ENCODE data around the gene TERT. TPM values are rescaled to one million over a fixed set of nuclear protein-coding genes. Genes with fewer than 3 reads are reported as not detected.

The TERT gene
- total RNA-seq, 1 experiment from 2014 or later = 0.80 TPM

DNA sequence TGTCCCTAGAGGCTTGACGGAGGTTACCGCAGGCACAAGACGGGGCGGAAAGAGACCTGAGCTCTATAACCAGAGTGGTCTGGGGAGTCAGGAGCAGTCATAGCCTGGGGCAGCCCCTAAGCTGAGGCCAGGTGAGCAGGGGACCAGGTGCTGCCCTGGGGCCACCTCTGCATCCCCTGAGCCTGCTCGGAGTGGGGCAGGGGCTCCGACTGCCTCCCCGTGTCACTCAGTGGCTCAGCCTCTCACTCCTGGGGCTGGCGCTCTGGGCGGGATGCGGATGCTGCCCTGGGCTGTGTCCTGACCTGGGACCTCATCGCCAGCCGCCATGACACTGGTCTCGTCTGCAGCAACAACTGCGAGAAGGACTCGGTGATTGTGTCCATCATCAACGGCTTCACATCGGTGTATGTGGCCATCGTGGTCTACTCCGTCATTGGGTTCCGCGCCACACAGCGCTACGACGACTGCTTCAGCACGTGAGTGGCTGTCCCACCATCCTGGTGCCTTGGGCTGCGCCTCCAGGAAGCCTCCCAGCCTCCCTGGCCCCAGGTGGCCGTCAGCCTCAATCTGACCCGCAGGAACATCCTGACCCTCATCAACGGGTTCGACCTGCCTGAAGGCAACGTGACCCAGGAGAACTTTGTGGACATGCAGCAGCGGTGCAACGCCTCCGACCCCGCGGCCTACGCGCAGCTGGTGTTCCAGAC is 78.5 kb downstream of the TERT start:
- ChIA-PET POLR2A (ENCODE audit: unreplicated experiment) (no interaction called here), CTCF (interaction anchor here (0.6 kb wide), 1 partner anchor 17 kb away, joined by 3 read pairs; no protein-coding TSS in a partner anchor)
- Histone ChIP-seq H3K79me2 (ENCODE audit: low read length) (no peaks in the 10 kb centered on the region), H3F3A (ENCODE audit: low read length, unreplicated experiment) (no peaks in the 10 kb centered on the region), H4K20me1 (ENCODE audit: low read length) (no peaks in the 10 kb centered on the region), H3K27ac (ENCODE audit: low read length) (no peak overlapping the region), H3K9me3 (ENCODE audit: low read length) (no peaks in the 10 kb centered on the region), H3K4me1 (ENCODE audit: insufficient read depth, low read length) (no peaks in the 10 kb centered on the region), H3K4me2 (ENCODE audit: low read length) (no peak overlapping the region), H2AFZ (ENCODE audit: low read length) (no peak overlapping the region), H3K9me2 (replicated peaks; ENCODE audit: low read length) (no peaks in the 10 kb centered on the region), H3K9ac (ENCODE audit: low read length) (no peak overlapping the region), H3K27me3 (ENCODE audit: low read length) (no peaks in the 10 kb centered on the region; the same call in 1 of the 2 replicates), H3K4me3 (ENCODE audit: low read length) (no peak overlapping the region), H3K36me3 (ENCODE audit: low read depth, low read length) (no peaks in the 10 kb centered on the region)
- no TSS peak for BruUV-seq (replicated peaks)
- DNase-seq (no peak), ATAC-seq (no peak)
- intact Hi-C loops (cut with micrococcal nuclease) = no loop called here
- TF ChIP-seq EZH2 (IDR thresholded peaks at IDR 0.05; ENCODE audit: low read length, unreplicated experiment) = no peak
- TF ChIP-seq, protein P1, sequence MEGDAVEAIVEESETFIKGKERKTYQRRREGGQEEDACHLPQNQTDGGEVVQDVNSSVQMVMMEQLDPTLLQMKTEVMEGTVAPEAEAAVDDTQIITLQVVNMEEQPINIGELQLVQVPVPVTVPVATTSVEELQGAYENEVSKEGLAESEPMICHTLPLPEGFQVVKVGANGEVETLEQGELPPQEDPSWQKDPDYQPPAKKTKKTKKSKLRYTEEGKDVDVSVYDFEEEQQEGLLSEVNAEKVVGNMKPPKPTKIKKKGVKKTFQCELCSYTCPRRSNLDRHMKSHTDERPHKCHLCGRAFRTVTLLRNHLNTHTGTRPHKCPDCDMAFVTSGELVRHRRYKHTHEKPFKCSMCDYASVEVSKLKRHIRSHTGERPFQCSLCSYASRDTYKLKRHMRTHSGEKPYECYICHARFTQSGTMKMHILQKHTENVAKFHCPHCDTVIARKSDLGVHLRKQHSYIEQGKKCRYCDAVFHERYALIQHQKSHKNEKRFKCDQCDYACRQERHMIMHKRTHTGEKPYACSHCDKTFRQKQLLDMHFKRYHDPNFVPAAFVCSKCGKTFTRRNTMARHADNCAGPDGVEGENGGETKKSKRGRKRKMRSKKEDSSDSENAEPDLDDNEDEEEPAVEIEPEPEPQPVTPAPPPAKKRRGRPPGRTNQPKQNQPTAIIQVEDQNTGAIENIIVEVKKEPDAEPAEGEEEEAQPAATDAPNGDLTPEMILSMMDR (conservative IDR thresholded peaks at IDR 0.05; ENCODE audit: low read depth, low read length) = no peak
- no peak for TF ChIP-seq EZH2phosphoT487 (IDR thresholded peaks at IDR 0.05; ENCODE audit: borderline replicate concordance, low read length)

DNA sequence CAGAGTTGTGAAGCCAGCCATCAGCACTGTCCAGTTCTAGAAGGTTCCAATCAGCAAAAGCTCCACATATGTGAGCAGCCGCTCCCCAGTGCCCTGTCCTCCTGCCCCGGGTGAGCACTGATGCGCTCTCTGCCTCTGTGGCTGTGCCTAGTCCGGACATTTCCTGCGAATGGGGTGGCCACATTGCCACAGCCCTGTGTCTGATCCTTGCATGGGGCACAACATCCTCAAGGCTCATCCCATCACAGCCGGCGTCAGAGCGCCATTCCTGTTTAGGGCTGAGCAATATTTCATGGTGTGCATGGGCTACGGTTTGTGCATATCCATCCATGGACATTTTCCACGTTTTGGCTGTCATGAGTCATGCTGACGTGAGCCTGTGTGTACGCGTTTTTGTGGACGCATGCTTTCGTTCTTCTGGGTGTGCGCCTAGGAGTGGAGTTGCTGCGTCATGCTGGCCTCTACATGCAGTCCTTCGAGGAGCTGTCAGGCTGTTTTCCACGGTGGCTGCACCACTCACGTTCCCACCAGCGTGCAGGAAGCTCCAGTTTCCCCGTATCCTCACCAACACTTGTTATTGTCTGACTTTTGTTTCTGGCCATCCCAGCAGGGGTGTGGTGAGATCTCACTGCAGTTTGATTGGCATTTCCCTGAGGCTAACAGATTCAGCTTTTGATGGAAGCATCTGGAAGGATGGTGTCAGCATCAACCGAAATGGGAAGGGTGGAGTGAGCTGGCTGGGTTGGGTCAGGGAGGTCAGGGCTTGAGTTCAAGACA is 79.4 kb downstream of the TERT start:
- no peak overlapping the region for H2AFZ ChIP-seq (ENCODE audit: low read length)
- DNase-seq (no peak), ATAC-seq (no peak)
- no peaks in the 10 kb centered on the region for H3K9me2 ChIP-seq (replicated peaks; ENCODE audit: low read length)
- no peak for TF ChIP-seq EZH2 (IDR thresholded peaks at IDR 0.05; ENCODE audit: low read length, unreplicated experiment)
- TF ChIP-seq, protein P1 (conservative IDR thresholded peaks at IDR 0.05; ENCODE audit: low read depth, low read length) = no peak
- TF ChIP-seq EZH2phosphoT487 (IDR thresholded peaks at IDR 0.05; ENCODE audit: borderline replicate concordance, low read length) = no peak
- H3K27ac ChIP-seq (ENCODE audit: low read length) = no peak overlapping the region
- no peaks in the 10 kb centered on the region for H3K9me3 ChIP-seq (ENCODE audit: low read length)
- H3K9ac ChIP-seq (ENCODE audit: low read length) = no peak overlapping the region
- no peaks in the 10 kb centered on the region for H3K36me3 ChIP-seq (ENCODE audit: low read depth, low read length)
- H3K79me2 ChIP-seq (ENCODE audit: low read length) = no peaks in the 10 kb centered on the region
- H3K4me2 ChIP-seq (ENCODE audit: low read length) = no peak overlapping the region
- H3K4me3 ChIP-seq (ENCODE audit: low read length) = no peak overlapping the region
- CTCF ChIA-PET = interaction anchor here (0.6 kb wide), 1 partner anchor 18 kb away, joined by 3 read pairs; no protein-coding TSS in a partner anchor
- no peaks in the 10 kb centered on the region for H3F3A ChIP-seq (ENCODE audit: low read length, unreplicated experiment)
- POLR2A ChIA-PET (ENCODE audit: unreplicated experiment) = no interaction called here
- intact Hi-C loops (cut with micrococcal nuclease) = no loop called here
- no peaks in the 10 kb centered on the region for H3K27me3 ChIP-seq (ENCODE audit: low read length)
- no peaks in the 10 kb centered on the region for H4K20me1 ChIP-seq (ENCODE audit: low read length)
- no TSS peak for BruUV-seq (replicated peaks)
- H3K4me1 ChIP-seq (ENCODE audit: insufficient read depth, low read length) = no peaks in the 10 kb centered on the region

GRCh38 chr5:1214936-1215220 is 80.0 kb downstream of the TERT start:
- Histone ChIP-seq H3K9me2 (replicated peaks; ENCODE audit: low read length) (no peaks in the 10 kb centered on the region), H3K4me2 (ENCODE audit: low read length) (no peak overlapping the region), H3K27me3 (ENCODE audit: low read length) (no peaks in the 10 kb centered on the region), H3K36me3 (ENCODE audit: low read depth, low read length) (no peaks in the 10 kb centered on the region), H3K4me1 (ENCODE audit: insufficient read depth, low read length) (no peaks in the 10 kb centered on the region), H3F3A (ENCODE audit: low read length, unreplicated experiment) (no peaks in the 10 kb centered on the region), H3K79me2 (ENCODE audit: low read length) (no peaks in the 10 kb centered on the region), H2AFZ (ENCODE audit: low read length) (no peak overlapping the region), H3K9me3 (ENCODE audit: low read length) (no peaks in the 10 kb centered on the region), H3K27ac (ENCODE audit: low read length) (no peak overlapping the region), H3K4me3 (ENCODE audit: low read length) (no peak overlapping the region), H4K20me1 (ENCODE audit: low read length) (no peaks in the 10 kb centered on the region), H3K9ac (ENCODE audit: low read length) (no peak overlapping the region)
- ATAC-seq = no peak
- CTCF ChIA-PET = no interaction called here
- POLR2A ChIA-PET (ENCODE audit: unreplicated experiment) = no interaction called here
- intact Hi-C loops (cut with micrococcal nuclease) = no loop called here
- TF ChIP-seq EZH2 (IDR thresholded peaks at IDR 0.05; ENCODE audit: low read length, unreplicated experiment) (no peak), EZH2phosphoT487 (IDR thresholded peaks at IDR 0.05; ENCODE audit: borderline replicate concordance, low read length) (no peak)
- TF ChIP-seq, protein P1 (conservative IDR thresholded peaks at IDR 0.05; ENCODE audit: low read depth, low read length) = no peak
- no peak for DNase-seq
- BruUV-seq (replicated peaks) = no TSS peak

Data from PC-3 (cell line).